Peyer's patch (tissue), 4 donors: ENCODE measurements around the gene POLR2C. TPM values are rescaled to one million over a fixed set of nuclear protein-coding genes. Genes with fewer than 3 reads are reported as not detected.

Experiments
- DNase-seq, 3 donors: peaks; one replicate each; pipeline ENCODE4 v3.0.0-alpha.2; 2017 to 2019
- H3K27ac ChIP-seq, 4 donors: fragments of 200-600 bp; sonication (generic); one replicate each; pipeline ENCODE4 v1.5.1; 2016 to 2019
- H3K27me3 ChIP-seq, 2 donors: fragments of 200-600 bp; sonication (generic); one replicate each; pipeline ENCODE4 v1.5.1; 2019
- H3K36me3 ChIP-seq, 3 donors: fragments of 200-600 bp; sonication (generic); one replicate each; pipeline ENCODE4 v1.5.1; 2016 to 2019
- H3K4me1 ChIP-seq, 4 donors: fragments of 200-600 bp; sonication (generic); one replicate each; pipeline ENCODE4 v1.5.1; 2016 to 2019
- H3K4me3 ChIP-seq, 4 donors: fragments of 200-600 bp; sonication (generic); 1 replicate in 3 of 4; 2 replicates in 1 of 4; pipeline ENCODE4 v1.5.1; 2016 to 2019; ENCODE audit warnings: mild to moderate bottlenecking in 1 of 4
- H3K9me3 ChIP-seq, 4 donors: fragments of 200-600 bp; sonication (generic); one replicate each; pipeline ENCODE4 v1.5.1; 2016 to 2019; ENCODE audit warnings: mild to moderate bottlenecking in 1 of 4
- POLR2A ChIP-seq, 2 donors: fragments of 450-650 bp; IDR thresholded peaks; one replicate each; pipeline ENCODE4 v1.5.1; 2017; ENCODE audit warnings: antibody characterized with exemption in 2 of 2, mild to moderate bottlenecking in 2 of 2, moderate library complexity in 2 of 2
- total RNA-seq, 4 donors: library from RNA; depleted of rRNA; stranded (reverse); fragments of >200 nt; gene quantifications; one replicate each; pipeline ENCODE4 v1.1.0, GENCODE V29; 2016
- TF ChIP-seq, protein P1 (sequence below), 6 experiments: fragments of 450-650 bp in 4 of 6; fragments of 200-600 bp in 2 of 6; sonication (generic) in 1 of 6; IDR thresholded peaks; one replicate each; pipeline ENCODE4 v1.5.1; 2017 to 2019; ENCODE audit warnings: antibody characterized with exemption in 6 of 6, mild to moderate bottlenecking in 3 of 6, moderate library complexity in 1 of 6

Gene POLR2C
- total RNA-seq, 4 donors from 2014 or later, result 68.0 to 113 (median 84.8) TPM

DNA sequence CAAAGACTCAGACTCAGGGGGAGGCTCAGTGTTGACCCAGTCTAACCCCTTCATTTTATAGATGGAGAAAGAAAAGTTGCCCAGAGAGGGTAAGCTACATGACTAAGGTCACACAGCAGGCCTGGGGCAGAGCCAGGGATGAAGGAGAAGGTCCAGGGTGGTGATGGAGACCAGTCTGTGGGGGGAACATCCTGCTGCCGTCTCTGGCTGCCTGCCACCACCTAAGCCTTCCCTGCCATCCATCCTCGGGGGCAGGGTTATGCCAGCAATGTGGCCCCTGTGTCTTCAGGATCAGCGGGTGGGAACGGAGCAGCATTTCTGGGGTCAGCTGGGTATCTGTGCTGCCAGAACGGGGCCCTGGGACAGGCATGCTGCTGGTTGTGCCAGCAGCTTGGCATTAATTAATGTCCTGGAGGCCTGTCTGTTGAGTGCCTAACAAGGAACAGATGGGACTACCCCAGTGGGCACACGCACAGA is 18.3 kb downstream of the POLR2C start:
- Histone ChIP-seq H3K36me3 (no peaks in the 10 kb centered on the region), H3K27ac (peak overlapping the region in 3 of 4 donors; percentile 67 to 94 (median 90)), H3K4me3 (no peak overlapping the region), H3K27me3 (no peaks in the 10 kb centered on the region), H3K4me1 (peaks cover 5 to 68% (median 13%) of the 10 kb centered on the region in 4 donors), H3K9me3 (no peaks in the 10 kb centered on the region)
- TF ChIP-seq POLR2A (IDR thresholded peaks at IDR 0.05), result no peak
- TF ChIP-seq, protein P1, sequence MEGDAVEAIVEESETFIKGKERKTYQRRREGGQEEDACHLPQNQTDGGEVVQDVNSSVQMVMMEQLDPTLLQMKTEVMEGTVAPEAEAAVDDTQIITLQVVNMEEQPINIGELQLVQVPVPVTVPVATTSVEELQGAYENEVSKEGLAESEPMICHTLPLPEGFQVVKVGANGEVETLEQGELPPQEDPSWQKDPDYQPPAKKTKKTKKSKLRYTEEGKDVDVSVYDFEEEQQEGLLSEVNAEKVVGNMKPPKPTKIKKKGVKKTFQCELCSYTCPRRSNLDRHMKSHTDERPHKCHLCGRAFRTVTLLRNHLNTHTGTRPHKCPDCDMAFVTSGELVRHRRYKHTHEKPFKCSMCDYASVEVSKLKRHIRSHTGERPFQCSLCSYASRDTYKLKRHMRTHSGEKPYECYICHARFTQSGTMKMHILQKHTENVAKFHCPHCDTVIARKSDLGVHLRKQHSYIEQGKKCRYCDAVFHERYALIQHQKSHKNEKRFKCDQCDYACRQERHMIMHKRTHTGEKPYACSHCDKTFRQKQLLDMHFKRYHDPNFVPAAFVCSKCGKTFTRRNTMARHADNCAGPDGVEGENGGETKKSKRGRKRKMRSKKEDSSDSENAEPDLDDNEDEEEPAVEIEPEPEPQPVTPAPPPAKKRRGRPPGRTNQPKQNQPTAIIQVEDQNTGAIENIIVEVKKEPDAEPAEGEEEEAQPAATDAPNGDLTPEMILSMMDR (IDR thresholded peaks at IDR 0.05), result no peak
- DNase-seq, result no peak

DNA sequence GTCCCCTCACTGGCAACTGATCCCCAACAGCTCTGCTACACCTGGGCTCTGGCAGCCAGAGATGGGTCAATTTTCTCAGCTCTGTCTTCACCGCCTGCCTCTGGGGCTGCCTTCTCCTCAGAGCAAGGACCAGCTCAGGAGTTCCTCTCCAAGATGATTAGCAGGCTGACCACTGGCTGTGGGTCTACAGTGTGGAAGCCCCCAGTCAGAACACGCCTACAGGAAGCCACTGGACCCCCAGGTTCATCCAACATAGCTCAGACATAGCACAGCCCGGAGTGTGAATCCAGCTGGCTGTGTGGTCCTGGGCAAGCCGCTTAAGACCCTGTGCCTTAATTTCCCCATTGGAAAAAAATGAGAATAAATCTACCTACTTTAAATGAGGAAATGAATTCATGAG is 18.9 kb downstream of the POLR2C start:
- H3K9me3 ChIP-seq, result no peaks in the 10 kb centered on the region
- H3K27ac ChIP-seq, result peak overlapping the region in 1 of 4 donors; percentile 94
- no peak for DNase-seq
- peaks cover 2 to 63% (median 13%) of the 10 kb centered on the region in 4 donors for H3K4me1 ChIP-seq
- H3K36me3 ChIP-seq, result no peaks in the 10 kb centered on the region
- H3K27me3 ChIP-seq, result no peaks in the 10 kb centered on the region
- no peak for TF ChIP-seq POLR2A (IDR thresholded peaks at IDR 0.05)
- TF ChIP-seq, protein P1 (IDR thresholded peaks at IDR 0.05), result no peak
- no peak overlapping the region for H3K4me3 ChIP-seq

DNA sequence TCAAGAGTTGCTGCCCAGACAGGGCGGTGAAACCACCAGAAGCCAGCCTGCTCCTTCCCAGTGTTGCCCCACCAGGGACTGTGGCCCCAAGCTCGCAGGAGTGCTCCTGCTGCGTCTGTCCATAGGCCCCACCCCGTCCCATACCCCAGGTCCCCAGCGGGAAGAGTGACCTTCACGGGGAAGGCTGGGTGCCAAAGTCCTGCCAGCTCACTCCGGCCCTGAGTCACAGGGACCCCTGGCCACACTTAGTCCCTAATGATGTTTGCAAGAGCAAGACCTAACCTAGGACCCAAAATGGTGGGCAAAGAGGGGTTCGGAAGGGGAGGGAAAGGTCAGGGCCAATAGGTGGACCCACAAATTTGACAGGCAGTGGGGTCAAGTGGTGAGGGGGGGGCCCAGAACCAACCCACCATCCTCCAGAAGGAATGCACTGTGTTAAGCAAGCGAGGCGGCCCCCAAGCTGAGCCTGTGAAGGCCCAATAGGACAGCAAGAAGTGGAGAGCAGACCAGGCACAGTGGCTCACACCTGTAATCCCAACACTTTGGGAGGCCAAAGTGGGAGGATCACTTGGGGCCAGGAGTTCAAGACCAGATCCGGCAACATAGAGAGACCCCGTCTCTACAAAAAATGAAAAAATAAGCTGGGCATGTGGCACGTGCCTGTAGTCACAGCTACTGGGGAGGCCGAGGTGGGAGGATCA is 20.5 kb downstream of the POLR2C start:
- Histone ChIP-seq H3K27ac (no peak overlapping the region), H3K4me1 (peaks cover 5 to 55% (median 12%) of the 10 kb centered on the region in 4 donors), H3K4me3 (no peak overlapping the region), H3K9me3 (no peaks in the 10 kb centered on the region), H3K27me3 (no peaks in the 10 kb centered on the region), H3K36me3 (no peaks in the 10 kb centered on the region)
- peak in 1 of 3 donors; percentile 58 for DNase-seq
- TF ChIP-seq, protein P1 (IDR thresholded peaks at IDR 0.05), result no peak
- no peak for TF ChIP-seq POLR2A (IDR thresholded peaks at IDR 0.05)

DNA sequence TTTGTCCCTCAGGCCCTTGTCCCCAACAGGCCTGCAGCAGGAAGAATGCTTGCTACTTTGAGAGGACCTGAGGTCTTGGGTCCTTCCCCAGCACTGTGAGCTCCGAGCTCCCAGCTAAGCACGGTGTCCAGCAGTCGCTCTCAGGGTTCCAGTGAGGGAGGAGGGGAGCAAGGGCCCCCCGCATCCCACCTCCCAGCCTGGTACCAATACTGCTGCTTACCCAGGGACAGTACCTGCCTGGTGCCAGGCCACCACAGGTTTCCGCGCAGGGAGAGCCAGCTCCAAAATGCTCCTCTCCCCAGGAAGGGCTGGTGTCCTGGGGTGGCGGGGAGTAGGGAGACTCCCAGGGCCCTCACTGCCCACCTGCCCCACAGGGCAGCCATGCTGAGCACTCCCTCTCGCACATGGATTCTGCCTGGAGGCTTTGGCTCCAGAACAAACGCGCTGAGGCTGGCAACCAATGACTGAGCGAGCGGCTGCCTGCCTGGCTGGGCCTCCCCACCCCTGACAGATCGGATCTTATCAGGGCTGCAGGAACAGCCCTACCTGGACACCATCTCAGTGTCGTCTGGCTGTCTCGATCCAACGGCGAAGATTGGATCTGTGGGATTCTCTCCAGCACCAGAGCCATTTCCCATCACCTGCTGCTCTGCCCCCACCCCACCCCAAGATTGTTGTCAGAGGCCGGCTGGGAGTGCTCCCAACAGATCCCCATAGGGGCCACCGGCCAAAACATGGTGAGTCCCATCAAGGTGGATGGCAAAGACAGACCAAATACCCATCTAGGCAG is 21.4 kb downstream of the POLR2C start:
- Histone ChIP-seq H3K4me3 (no peak overlapping the region), H3K4me1 (peaks cover 4 to 47% (median 8%) of the 10 kb centered on the region in 4 donors), H3K27ac (peak overlapping the region in 1 of 4 donors; percentile 89)

DNA sequence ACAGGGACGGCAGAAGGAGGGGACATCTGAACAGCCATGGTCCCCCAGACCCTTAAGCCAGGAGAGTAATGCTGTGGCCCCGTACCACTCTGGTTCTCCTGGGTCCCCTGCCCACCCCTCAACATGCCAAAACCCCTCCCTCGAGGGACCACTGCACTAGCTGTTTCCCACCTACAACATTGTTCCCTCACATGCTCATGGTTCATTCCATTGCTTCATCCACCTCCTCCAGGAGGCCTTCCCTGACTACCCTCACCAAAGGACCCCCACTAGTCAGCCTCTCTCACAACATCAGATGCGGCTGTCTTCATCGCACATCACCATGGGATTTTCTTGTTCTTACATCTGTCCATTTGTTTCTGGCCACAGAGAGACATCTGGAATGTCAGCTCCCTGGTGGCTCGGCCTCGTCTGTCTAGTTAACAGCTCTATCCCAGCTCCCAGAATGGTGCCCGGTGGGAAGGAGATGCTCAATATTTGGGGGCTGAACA is 22.1 kb downstream of the POLR2C start:
- peak overlapping the region in 2 of 4 donors; percentile 74 to 97 for H3K4me3 ChIP-seq
- DNase-seq, result no peak
- no peak for TF ChIP-seq POLR2A (IDR thresholded peaks at IDR 0.05)
- TF ChIP-seq, protein P1 (IDR thresholded peaks at IDR 0.05), result no peak
- H3K4me1 ChIP-seq, result peaks cover 4 to 40% (median 5%) of the 10 kb centered on the region in 4 donors
- peak overlapping the region in 1 of 4 donors; percentile 89 for H3K27ac ChIP-seq
- no peaks in the 10 kb centered on the region for H3K36me3 ChIP-seq
- H3K9me3 ChIP-seq, result no peaks in the 10 kb centered on the region
- no peaks in the 10 kb centered on the region for H3K27me3 ChIP-seq

More for the DNA sequence above, 21.4 kb downstream of the POLR2C start:
- TF ChIP-seq POLR2A (IDR thresholded peaks at IDR 0.05), result peak in 1 of 2 donors; percentile 16
- TF ChIP-seq, protein P1 (IDR thresholded peaks at IDR 0.05), result no peak
- H3K36me3 ChIP-seq, result no peaks in the 10 kb centered on the region
- H3K9me3 ChIP-seq, result no peaks in the 10 kb centered on the region
- DNase-seq, result no peak
- H3K27me3 ChIP-seq, result no peaks in the 10 kb centered on the region
